NCI-H1105 (cell line): ENCODE measurements around the gene NEK11.

Experiments used
- DNase-seq: peaks from one replicate; lab custom pipeline; 2025; lab: John Stamatoyannopoulos, UW

The NEK11 gene

DNA sequence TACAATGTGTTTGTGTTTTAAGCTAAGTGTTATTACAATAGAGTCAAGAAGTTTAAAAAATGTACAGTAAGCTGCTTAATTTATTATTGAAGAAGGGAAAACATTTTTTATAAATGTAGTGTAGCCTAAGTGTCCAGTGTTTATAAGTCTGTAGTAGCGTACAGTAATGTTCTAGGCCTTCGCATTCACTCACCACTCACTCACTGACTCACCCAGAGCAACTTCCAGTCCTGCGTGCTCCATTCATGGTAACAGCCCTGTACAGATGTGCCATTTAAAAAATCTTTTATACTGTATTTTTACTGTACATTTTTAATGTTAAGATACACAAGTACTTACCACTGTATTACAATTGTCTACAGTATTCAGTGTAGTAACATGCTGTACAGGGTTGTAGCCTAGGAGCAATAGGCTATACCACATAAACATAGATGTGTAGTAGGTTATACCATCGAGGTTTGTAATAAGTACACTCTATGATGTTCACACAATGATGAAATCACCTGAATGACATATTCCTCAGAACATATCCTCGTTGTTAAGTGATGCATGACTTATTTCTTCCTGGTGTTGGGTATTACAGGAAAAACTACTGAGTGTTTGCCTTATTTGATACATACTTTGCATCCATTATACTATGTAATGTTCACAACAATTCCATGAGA, 198.3 kb downstream of the NEK11 start:
- DNase-seq, result no peak

DNA sequence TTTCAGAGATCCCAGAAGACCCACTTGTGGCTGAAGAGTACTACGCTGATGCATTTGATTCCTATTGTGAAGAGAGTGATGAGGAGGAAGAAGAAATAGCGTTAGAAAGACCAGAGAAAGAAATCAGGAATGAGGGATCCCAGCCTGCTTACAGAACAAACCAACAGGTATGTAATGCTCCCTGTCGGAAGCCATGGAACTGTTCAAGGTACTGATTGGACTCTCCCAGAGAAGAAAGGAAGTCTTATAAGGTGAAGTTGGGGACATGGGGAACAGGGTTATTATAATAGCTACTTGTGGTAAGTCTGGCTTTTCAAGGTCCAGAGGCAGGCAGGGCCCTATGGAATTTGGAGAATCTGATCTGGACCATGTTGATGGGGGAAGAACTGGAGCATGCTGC, 201.8 kb downstream of the NEK11 start:
- DNase-seq, result no peak

DNA sequence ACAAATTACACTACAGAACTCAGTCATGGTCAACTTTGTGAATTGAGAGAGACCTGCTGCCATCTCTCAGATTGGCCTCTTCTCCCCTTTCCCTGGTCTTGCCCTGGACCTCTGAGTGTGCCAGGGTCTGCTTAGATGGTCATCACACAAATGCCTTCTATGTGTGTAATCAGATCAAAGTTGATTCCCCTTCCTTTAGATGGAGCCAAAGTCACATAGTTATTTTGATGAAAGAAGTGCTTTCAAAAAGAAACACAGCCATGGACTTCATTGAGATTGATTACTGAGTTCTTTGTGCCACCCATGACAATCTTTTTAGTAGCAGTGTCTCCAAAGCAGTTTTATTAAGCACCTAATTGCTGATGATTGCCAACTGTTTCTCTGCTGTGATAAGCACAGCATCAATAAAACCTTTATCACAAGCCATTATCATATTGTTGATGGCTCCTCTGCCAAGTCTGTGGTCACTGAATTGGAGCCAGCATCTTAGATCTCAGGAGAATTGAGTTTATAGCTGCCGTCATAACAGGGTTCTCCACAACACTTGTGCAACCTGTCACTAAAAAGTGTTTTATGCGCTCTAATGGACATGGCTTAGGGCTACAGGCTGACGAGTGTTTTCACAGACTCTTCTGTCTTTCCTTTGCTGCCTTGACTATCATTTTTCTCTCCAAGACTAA, 205.2 kb downstream of the NEK11 start:
- peak; percentile 73 for DNase-seq

- no peak for DNase-seq
These were observed 206.1 kb downstream of the NEK11 start for GRCh38 chr3:131232711-131233267.

DNA sequence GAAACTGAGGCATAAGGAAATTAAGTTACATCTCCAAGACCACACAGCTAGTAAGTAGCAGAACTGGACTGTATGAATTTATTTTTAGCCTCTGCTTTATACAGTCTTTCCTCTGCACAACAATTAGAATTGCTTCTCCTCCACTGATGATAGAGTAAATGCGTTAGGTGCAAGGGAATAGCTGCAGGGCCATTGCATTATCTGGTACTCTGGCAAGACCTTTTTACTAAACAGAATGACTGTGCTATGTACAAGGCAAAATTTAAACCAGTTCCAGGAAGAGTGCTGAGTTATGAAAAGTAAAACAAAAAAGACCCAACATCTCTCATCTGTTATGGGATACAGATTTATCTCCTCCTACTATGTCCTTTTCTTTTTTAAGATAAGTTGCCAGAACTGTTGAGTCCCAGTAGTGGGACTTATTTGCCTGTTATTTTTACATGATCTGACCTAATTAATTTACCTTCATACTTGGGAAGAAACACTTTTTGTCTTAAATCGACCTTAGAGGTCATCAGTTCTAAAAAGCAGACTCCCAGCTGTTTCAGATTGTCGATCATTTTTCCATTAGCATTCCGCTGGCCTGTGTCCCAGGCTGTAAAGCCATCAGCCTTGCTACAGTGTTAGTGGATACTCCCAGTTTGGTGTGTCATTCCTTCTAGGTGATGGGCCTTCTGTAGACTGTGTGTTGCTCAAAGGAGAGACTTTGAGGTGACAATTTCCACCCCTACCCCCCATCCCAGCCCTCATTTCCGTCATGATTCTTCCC, 207.4 kb downstream of the NEK11 start:
- no peak for DNase-seq

DNA sequence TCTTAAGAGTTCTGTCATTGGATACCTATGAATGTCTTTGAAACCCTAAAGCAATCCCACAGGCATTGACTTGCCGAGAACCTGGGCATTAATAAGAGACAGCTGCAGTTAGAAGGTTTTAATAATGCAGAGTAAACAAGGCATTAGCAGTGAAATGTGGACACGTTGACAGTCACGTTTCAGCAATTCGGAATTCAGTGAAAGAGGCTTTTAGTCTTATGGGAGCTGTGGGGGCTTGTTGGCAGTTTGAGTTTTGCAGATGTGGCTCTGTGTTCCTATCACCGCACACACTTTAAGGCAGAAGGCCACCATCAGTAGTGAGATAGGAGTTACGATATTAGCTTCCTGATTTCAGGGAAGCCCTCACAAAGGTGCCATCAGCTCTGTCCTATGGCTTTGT, 209.7 kb downstream of the NEK11 start:
- DNase-seq, result peak; percentile 83

DNA sequence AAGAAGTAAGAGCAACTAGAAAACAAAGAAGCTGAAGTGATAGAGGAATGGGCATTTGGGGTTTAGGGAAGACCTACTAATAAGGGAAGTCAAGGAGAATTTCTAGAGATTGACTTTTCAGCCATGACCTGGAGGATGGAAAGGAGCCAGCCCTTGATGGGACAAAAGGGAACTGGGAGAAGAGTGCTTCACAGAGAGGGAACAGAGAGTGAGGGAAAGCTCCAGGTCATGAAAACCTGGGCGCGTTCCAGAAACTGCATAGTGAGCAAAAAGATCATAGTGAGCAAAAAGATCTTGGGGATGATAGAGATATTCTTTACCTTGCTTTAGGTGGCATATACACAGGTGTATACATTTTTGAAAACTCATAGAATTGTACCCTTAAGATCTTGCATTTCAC, 211.8 kb downstream of the NEK11 start:
- no peak for DNase-seq

DNA sequence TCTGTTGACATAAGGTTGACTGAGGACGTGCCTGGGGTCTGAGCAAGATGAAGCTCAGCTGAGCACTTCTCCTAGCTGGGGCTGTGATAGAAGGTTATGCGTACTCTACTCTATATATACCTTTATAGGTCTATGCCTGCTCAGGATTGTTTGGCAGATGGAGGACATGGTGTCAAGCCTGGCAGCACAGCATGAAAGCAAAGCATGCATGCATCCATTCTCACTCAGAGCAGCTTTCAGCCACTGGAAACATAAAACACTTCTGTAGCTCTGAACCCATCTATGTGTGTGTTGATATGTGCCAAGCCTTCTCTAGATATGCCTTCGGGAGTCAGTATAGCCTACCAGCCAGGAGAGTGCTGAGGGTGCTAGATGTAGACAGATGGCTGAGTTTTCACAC, 212.6 kb downstream of the NEK11 start:
- no peak for DNase-seq

DNA sequence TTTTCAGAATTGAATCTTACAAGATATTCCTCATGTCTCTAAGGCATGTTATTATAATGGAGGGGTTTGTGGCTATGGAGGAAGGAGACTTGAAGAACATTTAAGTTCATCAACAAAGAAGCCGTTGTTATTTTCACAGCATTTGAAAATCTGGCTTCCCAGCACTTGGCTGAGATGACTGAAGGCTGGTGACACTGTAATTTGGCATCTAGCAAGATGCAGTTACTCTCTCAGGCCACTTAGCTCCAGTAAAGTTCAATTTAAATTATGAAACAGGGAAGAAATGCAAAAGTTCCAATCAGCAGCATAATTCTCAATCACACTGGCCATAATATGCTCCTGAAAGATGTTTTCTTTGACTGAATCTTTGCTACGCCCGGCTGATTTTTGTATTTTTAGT, 215.5 kb downstream of the NEK11 start:
- DNase-seq, result no peak

GRCh38 chr3:131250466-131250865, 223.8 kb downstream of the NEK11 start:
- DNase-seq, result no peak

GRCh38 chr3:131260525-131260924, 233.8 kb downstream of the NEK11 start:
- no peak for DNase-seq

GRCh38 chr3:131261104-131261503, 234.4 kb downstream of the NEK11 start:
- DNase-seq, result no peak

DNA sequence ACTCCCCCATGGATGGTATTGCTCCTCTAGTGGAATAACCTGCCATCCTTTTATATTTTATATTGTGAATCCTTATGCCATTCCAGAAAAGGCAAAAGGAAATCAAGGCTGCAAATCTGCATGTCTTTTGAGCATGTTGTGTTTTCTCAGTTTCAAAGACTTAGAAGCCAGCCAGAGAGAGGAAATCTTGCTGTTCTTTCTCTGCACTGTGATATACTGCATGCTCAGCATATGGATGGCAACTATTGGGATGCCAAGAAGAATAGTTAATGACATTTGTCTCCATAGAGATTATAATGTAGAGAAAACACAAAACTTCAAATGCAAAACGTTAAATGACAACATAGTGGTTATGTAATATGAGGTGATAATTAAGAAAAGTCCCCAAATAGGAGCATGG, 248.9 kb downstream of the NEK11 start:
- DNase-seq, result no peak

- no peak for DNase-seq
These were observed 251.3 kb downstream of the NEK11 start for GRCh38 chr3:131277836-131278497.

DNA sequence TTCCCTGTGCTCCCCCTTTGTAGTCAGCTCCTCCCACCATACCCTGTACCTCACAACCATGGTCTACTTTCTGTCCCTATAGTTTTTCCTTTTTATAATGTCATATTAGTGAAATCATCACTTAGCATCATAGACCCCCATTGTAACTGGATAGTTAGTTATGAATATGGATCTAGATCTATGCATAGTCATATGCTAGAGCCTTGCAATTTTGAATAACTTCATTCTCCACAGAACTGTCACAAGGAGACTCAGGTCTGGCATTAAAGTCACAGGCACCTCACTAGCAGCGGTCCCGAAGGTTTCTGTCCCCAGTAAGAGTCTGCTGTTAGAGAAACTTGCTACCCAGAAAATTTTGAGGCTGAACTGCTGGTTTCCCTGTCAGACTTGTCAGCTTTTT, 252.9 kb downstream of the NEK11 start:
- no peak for DNase-seq

DNA sequence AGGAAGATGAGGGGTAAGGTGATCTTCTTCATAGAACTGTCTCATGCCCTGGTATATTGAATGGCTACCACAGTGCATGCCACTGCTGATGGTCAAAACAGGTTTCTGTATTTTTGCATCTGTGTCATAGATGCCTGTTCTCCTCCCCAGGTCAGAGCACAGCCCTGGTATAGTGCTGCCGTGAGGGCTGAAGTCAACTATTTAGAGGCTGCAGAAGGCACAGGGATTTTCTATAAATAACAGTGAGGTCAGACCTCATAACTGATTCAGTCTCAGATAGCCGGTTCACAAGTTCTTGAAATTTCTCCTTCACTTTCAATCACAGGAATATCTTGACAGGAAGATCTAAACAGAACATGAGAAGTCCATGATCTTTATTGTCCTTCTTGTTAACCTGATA, 255.7 kb downstream of the NEK11 start:
- DNase-seq, result no peak

DNA sequence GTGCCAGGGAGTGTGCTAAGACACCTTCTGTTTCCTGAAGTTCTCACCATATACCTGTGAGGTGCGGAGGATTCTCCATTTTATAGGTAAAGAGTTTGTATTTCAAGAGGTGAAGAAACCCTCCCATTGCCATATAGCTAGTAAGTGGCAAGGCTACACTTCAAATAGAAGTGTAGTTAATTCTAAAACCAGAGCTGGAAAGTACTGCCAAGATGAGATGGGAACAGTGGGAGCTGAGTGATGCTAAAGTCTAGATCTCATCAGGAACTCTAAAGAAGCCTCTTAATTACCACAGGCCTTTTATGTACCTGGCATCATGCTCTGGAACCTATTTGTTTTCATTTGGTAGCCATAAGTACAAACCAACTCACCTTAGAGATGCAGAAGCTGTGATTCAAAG, 256.3 kb downstream of the NEK11 start:
- DNase-seq, result no peak

- no peak for DNase-seq
These were observed 257.2 kb downstream of the NEK11 start for GRCh38 chr3:131283862-131284261.

- no peak for DNase-seq
These were observed 257.6 kb downstream of the NEK11 start for GRCh38 chr3:131284302-131284701.

DNA sequence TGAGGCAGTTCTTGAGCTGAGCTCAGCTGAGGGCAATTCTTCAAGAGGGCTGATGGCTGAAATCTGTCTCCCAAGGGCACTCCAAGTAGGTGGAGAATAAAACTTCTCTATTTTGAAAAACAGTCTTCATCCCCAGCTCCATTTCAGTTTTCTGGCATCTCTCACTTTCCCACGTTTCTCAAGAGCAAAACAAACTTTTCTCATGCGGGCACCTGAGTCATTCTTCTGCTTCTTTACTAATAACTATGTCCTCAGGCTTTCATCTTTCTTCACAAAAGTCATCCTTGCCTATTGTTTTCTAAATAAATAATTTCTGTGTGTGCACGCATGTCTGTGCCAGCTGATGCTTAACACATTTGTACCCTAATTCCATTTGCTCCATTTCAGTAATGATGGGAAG, 258.8 kb downstream of the NEK11 start:
- no peak for DNase-seq

- no peak for DNase-seq
These were observed 273.2 kb downstream of the NEK11 start for GRCh38 chr3:131299836-131300235.

- no peak for DNase-seq
These were observed 277.2 kb downstream of the NEK11 start for GRCh38 chr3:131303848-131304247.
